HG03565 (cell line): ENCODE data around the gene FGGY.
"Not testable (repeated sequence)": the region's sequence is repeated elsewhere in the genome, so short reads cannot be mapped to it uniquely, and the experiment has no call there.

Experiments
- ATAC-seq: cut with Tn5 transposase; IDR thresholded peaks from one replicate; pipeline ENCODE4 v1.9.1; 2021; ENCODE audit warnings: mild to moderate bottlenecking, moderate library complexity; ENCODE audit not compliant: unreplicated experiment

FGGY gene

GRCh38 chr1:59605184-59605583 is 308.3 kb downstream of the FGGY start:
- ATAC-seq = no peak

DNA sequence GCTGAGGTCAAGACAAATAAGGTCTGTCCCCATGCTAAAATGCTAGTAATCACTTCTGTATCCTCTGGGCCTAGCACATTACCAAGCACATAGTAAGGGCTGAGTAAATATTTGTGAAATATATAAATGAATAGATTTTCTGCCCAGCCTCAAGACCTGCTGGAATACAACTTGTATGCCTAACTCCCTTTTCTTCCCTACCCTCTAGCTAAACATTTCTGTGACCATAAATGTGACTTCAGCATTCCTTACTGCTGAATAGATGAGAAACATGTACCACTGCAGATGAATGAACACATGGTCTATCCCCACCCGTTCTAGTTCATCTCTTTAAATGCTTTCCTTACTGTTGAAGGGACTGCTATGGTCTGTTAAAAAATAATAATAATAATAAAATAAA is 308.9 kb downstream of the FGGY start:
- no peak for ATAC-seq

- ATAC-seq = no peak
Measured at GRCh38 chr1:59609245-59609644, 312.4 kb downstream of the FGGY start.

DNA sequence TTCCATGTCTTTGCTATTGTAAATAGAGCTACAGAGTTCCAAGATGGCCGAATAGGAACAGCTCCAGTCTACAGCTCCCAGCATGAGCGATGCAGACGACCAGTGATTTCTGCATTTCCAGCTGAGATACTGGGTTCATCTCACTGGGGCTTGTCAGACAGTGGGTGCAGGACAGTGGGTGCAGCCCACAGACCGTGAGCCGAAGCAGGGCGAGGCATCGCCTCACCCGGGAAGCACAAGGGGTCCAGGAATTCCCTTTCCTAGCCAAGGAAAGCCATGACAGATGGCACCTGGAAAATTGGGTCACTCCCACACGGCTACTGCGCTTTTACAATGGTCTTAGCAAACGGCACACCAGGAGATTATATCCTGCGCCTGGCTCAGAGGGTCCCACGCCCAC is 313.6 kb downstream of the FGGY start:
- ATAC-seq = not testable (repeated sequence)

- ATAC-seq = no peak
Measured at GRCh38 chr1:59617434-59617833, 320.5 kb downstream of the FGGY start.

DNA sequence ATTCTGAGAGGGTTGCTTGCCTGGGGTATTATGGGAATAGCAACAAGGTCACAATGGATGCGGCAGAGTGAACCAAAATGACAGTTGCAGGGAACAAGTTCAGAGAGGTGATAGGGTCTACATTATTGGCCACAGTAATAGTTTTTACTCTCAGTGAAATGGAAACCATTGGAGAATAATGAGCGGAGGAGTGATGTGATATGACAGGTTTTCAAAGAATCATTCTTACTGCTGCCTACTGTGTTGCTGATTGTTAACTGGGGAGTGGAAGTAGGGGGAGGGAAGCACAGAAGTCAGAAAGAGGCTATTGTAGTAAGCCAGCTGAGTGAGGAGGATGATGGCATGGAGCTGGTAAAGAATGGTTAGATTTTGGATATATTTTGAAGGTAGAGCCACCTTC is 322.7 kb downstream of the FGGY start:
- ATAC-seq = no peak

- ATAC-seq = no peak
Measured at GRCh38 chr1:59625384-59625783, 328.5 kb downstream of the FGGY start.

DNA sequence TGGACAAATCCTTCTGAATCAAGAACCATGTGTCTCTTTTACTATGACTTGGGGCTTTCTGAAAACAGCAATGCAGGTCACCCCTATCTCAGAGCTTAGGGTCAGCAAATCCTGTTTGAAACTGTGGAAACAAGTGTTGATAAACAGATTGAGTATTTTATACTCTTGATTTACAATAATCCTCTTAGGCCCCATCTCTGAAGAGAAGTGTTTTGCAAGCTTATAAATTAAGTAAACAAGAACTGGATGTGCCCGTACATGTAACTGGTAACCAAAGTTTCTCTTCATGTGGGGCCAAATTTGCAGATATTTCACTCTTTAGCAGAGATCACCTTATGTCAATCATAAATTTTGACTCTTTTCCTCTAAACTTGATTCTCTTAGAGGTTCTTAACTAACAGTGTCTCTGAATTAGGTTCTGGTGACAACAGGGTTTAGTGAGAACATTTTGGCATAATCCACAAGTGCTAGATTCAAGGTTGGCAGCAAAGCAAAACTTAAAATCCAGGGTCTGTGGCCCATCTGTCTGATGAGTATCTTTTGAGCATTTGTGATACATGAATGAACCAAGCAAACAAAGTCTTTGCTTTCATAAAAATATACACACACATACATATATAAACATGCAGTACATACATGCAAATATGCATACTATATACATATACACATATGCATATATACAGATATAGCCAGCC is 334.8 kb downstream of the FGGY start:
- ATAC-seq = no peak

GRCh38 chr1:59635097-59635496 is 338.2 kb downstream of the FGGY start:
- no peak for ATAC-seq

DNA sequence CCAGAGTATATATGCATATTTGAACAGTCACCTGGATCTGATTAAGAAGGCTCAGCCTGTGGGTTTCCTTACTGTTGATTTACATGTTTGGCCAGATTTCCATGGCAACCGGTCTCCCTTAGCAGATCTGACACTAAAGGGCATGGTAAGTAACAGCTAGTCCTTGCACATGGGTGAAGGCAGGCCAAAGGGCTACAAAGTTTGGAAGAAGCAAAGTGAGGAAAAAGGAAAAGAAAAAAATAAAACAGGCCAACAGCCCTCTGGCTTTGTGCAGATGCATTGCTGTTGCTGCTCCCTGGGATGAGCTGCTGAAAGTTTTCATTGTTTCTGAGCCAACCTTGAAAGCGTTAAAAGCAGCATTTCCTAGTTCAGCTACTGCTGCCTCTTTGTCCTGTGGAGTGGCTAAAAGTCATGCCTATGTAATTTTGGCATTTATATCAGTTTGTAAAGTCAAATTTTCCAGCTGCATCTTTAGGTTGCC is 341.4 kb downstream of the FGGY start:
- ATAC-seq = no peak

DNA sequence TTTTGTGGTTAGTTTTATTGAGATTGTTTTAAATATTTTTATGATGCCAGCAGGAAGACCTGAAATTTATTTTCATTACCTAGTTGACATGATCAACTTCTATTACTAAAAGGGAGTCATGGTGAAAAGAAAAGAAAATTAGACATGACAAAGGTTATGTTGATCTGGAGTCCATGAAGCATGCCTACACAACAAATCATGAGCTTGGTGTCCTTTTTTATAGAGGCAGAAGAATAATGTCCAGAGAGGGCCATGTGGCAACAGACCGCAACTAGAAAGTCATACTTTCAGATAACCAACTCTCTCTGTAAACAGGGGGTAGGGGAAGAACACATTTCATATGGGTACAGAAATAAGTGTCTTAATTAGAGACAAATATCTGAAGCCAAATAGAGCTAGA is 342.4 kb downstream of the FGGY start:
- no peak for ATAC-seq

DNA sequence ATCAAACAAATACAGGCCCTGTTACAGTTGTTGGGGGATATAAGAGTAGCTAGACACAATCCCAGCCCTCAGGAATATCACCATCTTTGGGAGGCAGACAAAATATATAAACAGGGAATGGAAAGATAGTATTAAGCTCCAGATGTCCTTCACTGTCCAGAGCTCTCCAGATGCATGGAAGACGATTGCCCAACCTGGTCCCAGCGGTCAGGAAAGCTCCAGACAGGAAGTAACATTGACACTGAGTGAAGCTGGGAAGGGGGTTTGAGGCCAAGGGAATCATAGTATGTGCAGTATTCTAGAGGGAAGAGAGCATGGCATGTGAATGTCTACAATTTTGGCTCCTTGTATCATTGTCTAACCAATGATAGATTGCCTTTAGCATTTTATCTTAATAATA is 344.0 kb downstream of the FGGY start:
- no peak for ATAC-seq

- no peak for ATAC-seq
Measured at GRCh38 chr1:59641836-59642235, 344.9 kb downstream of the FGGY start.

DNA sequence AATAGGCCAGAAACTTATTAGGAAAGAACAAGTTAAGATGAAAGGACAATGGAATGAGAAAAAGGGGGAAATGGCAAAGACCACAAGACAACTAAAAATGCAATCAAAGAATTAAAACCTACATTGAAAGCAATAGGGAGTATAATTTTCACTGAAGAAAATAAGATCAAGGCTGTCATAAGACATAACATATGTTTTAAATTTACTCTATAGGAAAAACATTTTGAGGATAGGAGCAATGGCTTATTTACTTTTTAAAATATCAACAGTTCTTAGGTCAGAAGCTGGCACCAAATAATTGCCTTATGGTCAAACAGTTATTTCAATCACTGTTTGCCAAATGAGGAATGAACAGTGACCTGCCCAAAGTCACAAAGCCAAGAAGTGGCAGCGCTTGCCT is 346.6 kb downstream of the FGGY start:
- no peak for ATAC-seq

GRCh38 chr1:59645893-59646292 is 349.0 kb downstream of the FGGY start:
- ATAC-seq = no peak

- ATAC-seq = not testable (repeated sequence)
Measured at GRCh38 chr1:59653142-59653958, 356.5 kb downstream of the FGGY start.

DNA sequence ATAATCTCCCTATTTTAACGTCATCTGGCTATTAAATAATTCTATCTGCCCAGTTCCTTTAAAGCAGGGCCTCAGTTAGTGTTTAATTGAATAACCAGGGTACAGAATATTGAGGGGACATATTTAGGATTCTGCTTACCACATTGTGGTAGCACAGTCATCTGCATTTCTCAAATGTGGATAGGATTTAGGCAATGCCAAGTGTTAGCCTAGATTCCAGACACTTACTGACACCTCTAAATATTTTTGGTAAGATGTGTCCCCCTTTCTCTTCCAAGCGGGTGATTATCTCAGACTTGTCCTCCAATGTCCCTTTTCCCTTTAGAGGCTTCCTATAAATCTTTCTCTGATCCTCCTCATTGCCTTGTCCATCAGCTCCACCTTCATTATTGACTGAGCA is 357.1 kb downstream of the FGGY start:
- no peak for ATAC-seq

GRCh38 chr1:59657873-59658465 is 361.1 kb downstream of the FGGY start:
- ATAC-seq = no peak

DNA sequence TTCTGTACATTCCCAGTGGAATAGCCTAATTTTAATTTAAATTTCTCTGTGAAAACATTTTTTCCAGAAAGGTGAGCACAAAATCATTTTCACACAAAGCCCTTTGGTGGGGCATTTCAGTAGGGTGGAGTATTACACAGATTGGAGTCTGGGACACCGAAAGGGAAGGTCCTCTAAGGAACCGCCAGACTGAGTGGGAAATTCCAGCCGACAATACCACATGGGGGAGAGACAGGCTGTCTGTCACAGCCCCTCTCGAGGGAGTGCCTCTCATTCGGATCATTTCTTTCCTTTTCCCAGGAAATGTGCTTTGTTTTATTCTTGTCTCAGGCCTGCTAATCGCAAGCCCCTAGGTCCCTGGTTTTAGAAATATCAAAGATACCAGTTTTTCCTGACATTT is 367.3 kb downstream of the FGGY start:
- no peak for ATAC-seq

DNA sequence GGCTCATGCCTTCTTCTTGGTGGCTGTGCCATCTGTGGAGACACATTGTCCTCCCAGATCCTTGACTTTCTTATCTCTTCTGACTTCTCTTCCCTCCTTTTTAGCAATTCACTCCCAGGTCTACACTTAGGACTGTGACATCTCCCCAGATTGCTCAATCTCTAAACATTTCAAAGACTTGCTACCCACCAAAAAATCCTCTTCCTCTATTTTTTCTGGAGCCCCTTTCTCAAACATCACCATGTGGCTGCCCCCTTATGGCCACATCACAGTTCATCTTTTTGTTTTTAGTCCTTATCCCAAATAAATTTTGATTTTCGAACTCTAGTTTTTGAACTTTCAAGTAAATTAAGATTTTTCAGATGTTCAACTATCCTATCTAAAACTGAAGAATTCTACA is 369.2 kb downstream of the FGGY start:
- no peak for ATAC-seq

DNA sequence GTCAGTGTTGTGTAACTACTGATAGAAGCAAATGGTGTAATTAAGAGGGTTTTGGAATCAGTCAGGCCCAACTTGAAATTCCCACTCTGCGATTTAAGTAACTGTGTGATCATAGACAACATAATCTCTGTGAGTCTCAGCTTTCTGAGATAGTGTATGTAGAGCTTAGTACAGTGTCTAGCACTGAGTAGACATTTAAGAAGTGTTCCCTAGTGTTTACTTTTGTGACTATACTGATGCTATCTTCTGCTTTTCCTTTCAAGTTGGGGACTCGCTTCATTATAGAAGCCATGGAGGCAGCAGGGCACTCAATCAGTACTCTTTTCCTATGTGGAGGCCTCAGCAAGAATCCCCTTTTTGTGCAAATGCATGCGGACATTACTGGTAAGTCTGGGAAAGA is 370.1 kb downstream of the FGGY start:
- no peak for ATAC-seq

DNA sequence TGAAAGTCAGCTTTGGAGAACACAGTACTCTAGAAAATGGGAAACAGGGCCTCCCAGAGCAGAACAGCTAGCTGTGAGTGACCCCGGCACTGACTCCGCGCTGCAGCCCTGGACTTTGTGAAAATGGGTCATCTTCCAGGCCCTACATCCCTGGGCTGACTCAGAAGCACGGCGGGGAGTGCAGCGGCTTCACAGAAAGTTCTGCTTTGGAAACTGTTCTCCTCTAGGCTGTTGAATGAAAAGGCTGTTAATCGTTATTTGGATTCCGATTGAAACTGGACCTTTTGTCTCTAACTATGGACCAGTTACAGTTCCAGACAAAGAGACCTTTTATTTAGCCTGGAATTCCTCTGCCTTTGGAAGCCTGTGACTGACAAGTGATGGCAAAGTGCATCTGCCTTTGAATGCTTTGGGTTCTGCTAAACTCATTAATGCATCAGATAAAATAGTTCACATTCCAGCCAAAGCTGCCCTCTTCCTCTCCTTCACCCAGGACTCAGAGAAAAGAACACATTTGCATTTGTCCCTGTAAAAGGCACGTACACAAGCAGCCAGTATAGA is 372.9 kb downstream of the FGGY start:
- ATAC-seq = no peak
